Neuronal stem cell (in vitro differentiated cells): ENCODE results near the gene RSPH6A.

Source experiments
- DNase-seq: peaks from one replicate; pipeline ENCODE4 v3.0.0-alpha.2; 2013; ENCODE audit warnings: low spot score
- H2AFZ ChIP-seq: one replicate; pipeline ENCODE4 v1.6.1; 2013; ENCODE audit warnings: mild to moderate bottlenecking, low read length, inconsistent platforms
- H2AK5ac ChIP-seq: 2 replicates; pipeline ENCODE4 v1.6.1; 2013; ENCODE audit warnings: low read depth, mild to moderate bottlenecking, inconsistent platforms, low read length, moderate library complexity, mixed read lengths
- H2BK120ac ChIP-seq: 2 replicates; pipeline ENCODE4 v1.6.1; 2013; ENCODE audit warnings: low read depth, mild to moderate bottlenecking, inconsistent platforms, low read length, moderate library complexity, mixed read lengths
- H2BK12ac ChIP-seq: one replicate; pipeline ENCODE4 v1.6.1; 2013; ENCODE audit warnings: low read length, inconsistent platforms
- H2BK15ac ChIP-seq: 2 replicates; pipeline ENCODE4 v1.6.1; 2013; ENCODE audit warnings: mild to moderate bottlenecking, low read length, inconsistent platforms, mixed read lengths
- H2BK5ac ChIP-seq: one replicate; pipeline ENCODE4 v1.6.1; 2013; ENCODE audit warnings: inconsistent platforms, mild to moderate bottlenecking, low read length, moderate library complexity
- H3K14ac ChIP-seq: one replicate; pipeline ENCODE4 v1.6.1; 2013; ENCODE audit warnings: low read length, inconsistent platforms
- H3K18ac ChIP-seq: 2 replicates; pipeline ENCODE4 v1.6.1; 2013; ENCODE audit warnings: low read length, inconsistent platforms
- H3K23ac ChIP-seq: 2 replicates; pipeline ENCODE4 v1.6.1; 2013; ENCODE audit warnings: low read depth, mild to moderate bottlenecking, mixed read lengths, low read length, inconsistent platforms; ENCODE audit not compliant: poor library complexity
- H3K27ac ChIP-seq: replicated peaks from 3 replicates; pipeline ENCODE4 v1.5.1; 2013; ENCODE audit warnings: low read length, inconsistent platforms
- H3K27me3 ChIP-seq, 3 experiments: 2 replicates each; pipeline ENCODE4 v1.6.1; 2013; ENCODE audit warnings: low read length in 3 of 3, mild to moderate bottlenecking in 2 of 3, inconsistent platforms in 1 of 3, low read depth in 1 of 3, mixed read lengths in 1 of 3, moderate library complexity in 1 of 3; ENCODE audit not compliant: control insufficient read depth in 3 of 3, insufficient read depth in 3 of 3
- H3K36me3 ChIP-seq, 2 donors: replicated peaks in 1 of 2; 2 replicates each; pipeline ENCODE4 v1.6.1; 2013; ENCODE audit warnings: low read length in 2 of 2; ENCODE audit not compliant: control insufficient read depth in 2 of 2, insufficient read depth in 2 of 2
- H3K4ac ChIP-seq: 2 replicates; pipeline ENCODE4 v1.6.1; 2013; ENCODE audit warnings: inconsistent platforms, mild to moderate bottlenecking, low read length, moderate library complexity
- H3K4me1 ChIP-seq, 2 donors: 1 replicate in 1 of 2; 2 replicates in 1 of 2; pipeline ENCODE4 v1.6.1; 2013; ENCODE audit warnings: low read length in 2 of 2, low read depth in 1 of 2; ENCODE audit not compliant: control insufficient read depth in 2 of 2, insufficient read depth in 1 of 2
- H3K4me2 ChIP-seq: one replicate; pipeline ENCODE4 v1.6.1; 2013; ENCODE audit warnings: mild to moderate bottlenecking, low read length, inconsistent platforms; ENCODE audit not compliant: insufficient read depth, poor library complexity, severe bottlenecking
- H3K4me3 ChIP-seq, 2 donors: 2 replicates each; pipeline ENCODE4 v1.5.1; 2013; ENCODE audit warnings: low read length in 2 of 2, mild to moderate bottlenecking in 2 of 2, inconsistent platforms in 1 of 2, moderate library complexity in 1 of 2
- H3K79me1 ChIP-seq: one replicate; pipeline ENCODE4 v1.6.1; 2013; ENCODE audit warnings: low read depth, mild to moderate bottlenecking, inconsistent platforms, low read length, moderate library complexity
- H3K9ac ChIP-seq: one replicate; pipeline ENCODE4 v1.6.1; 2013; ENCODE audit warnings: mild to moderate bottlenecking, low read depth, low read length, inconsistent platforms; ENCODE audit not compliant: poor library complexity
- H3K9me3 ChIP-seq, 2 donors: replicated peaks in 1 of 2; 2 replicates each; pipeline versions ENCODE3 to v1.6.1; 2013; ENCODE audit warnings: low read length in 2 of 2, mild to moderate bottlenecking in 2 of 2, inconsistent platforms in 1 of 2, low read depth in 1 of 2, mixed read lengths in 1 of 2, moderate library complexity in 1 of 2; ENCODE audit not compliant: control insufficient read depth in 2 of 2, insufficient read depth in 1 of 2
- H4K8ac ChIP-seq: one replicate; pipeline ENCODE4 v1.6.1; 2013; ENCODE audit warnings: low read depth, mild to moderate bottlenecking, inconsistent platforms, low read length, moderate library complexity
- H4K91ac ChIP-seq: one replicate; pipeline ENCODE4 v1.6.1; 2013; ENCODE audit warnings: low read length, low read depth, mild to moderate bottlenecking, inconsistent platforms; ENCODE audit not compliant: poor library complexity
- WGBS, 2 donors: extraction: QIAGEN DNeasy Blood & Tissue Kit; methylation state at CpG; one replicate each; pipeline ENCODE4 v1.1.7; 2013; ENCODE audit warnings: missing lambda C conversion rate in 2 of 2, mixed read lengths in 1 of 2; ENCODE audit not compliant: insufficient read length in 2 of 2, insufficient replicate concordance in 1 of 2; ENCODE audit errors: extremely low coverage in 2 of 2; 5-methylcytosine and 5-hydroxymethylcytosine counted together

Gene RSPH6A

GRCh38 chr19:45771311-45771933 lies 43.7 kb downstream of the RSPH6A start:
- Histone ChIP-seq H2BK5ac (peak overlapping the region; percentile 82), H2BK12ac (no peak overlapping the region), H3K23ac (peak overlapping the region; percentile 80), H3K4me2 (peak overlapping the region; percentile 94), H3K18ac (peak overlapping the region; percentile 94), H4K91ac (peak overlapping the region; percentile 79), H3K4ac (peak overlapping the region; percentile 37), H3K14ac (no peak overlapping the region), H3K27me3 (no peaks in the 10 kb centered on the region), H4K8ac (no peak overlapping the region), H3K27ac (peak overlapping the region; percentile 74), H3K4me3 (peak overlapping the region in 1 of 2 donors; percentile 77), H3K9ac (peak overlapping the region; percentile 91), H3K4me1 (peaks cover 9 to 11% of the 10 kb centered on the region in 2 donors), H2BK15ac (peak overlapping the region; percentile 85), H2AK5ac (peak overlapping the region; percentile 96), H3K36me3 (peaks cover 15 to 42% of the 10 kb centered on the region in 2 donors), H3K9me3 (no peaks in the 10 kb centered on the region), H2AFZ (no peak overlapping the region), H2BK120ac (no peak overlapping the region), H3K79me1 (peaks cover 9% of the 10 kb centered on the region)
- DNase-seq: no peak
- no CpG with 5 or more reads among the region's 46 CpGs for WGBS, 2 donors

GRCh38 chr19:45770192-45771101 lies 44.7 kb downstream of the RSPH6A start:
- peak overlapping the region; percentile 48 to 86 for H3K4me3 ChIP-seq
- H3K4ac ChIP-seq: peak overlapping the region; percentile 37
- H3K27ac ChIP-seq: peak overlapping the region; percentile 98
- peak overlapping the region; percentile 97 for H2BK5ac ChIP-seq
- H2BK15ac ChIP-seq: peak overlapping the region; percentile 85
- H2BK120ac ChIP-seq: peak overlapping the region; percentile 91
- peak overlapping the region; percentile 96 for H2AK5ac ChIP-seq
- DNase-seq: peak; percentile 98
- peak overlapping the region; percentile 100 for H3K18ac ChIP-seq
- no peaks in the 10 kb centered on the region for H3K9me3 ChIP-seq
- peak overlapping the region; percentile 94 for H3K4me2 ChIP-seq
- no peak overlapping the region for H2BK12ac ChIP-seq
- H3K79me1 ChIP-seq: peaks cover 15% of the 10 kb centered on the region
- H4K8ac ChIP-seq: no peak overlapping the region
- H3K14ac ChIP-seq: peak overlapping the region; percentile 82
- peak overlapping the region; percentile 100 for H3K23ac ChIP-seq
- H3K9ac ChIP-seq: peak overlapping the region; percentile 91
- H2AFZ ChIP-seq: peak overlapping the region; percentile 91
- WGBS, 2 donors: no CpG with 5 or more reads among the region's 79 CpGs
- no peaks in the 10 kb centered on the region for H3K27me3 ChIP-seq
- H3K4me1 ChIP-seq: peaks cover 12% of the 10 kb centered on the region in 2 donors
- peaks cover 15 to 49% of the 10 kb centered on the region in 2 donors for H3K36me3 ChIP-seq
- H4K91ac ChIP-seq: no peak overlapping the region

GRCh38 chr19:45769821-45770191 lies 45.3 kb downstream of the RSPH6A start:
- Histone ChIP-seq H3K4me1 (peaks cover 18% of the 10 kb centered on the region in 2 donors), H2BK5ac (peak overlapping the region; percentile 97), H3K18ac (peak overlapping the region; percentile 98), H4K8ac (no peak overlapping the region), H3K36me3 (peaks cover 15 to 49% of the 10 kb centered on the region in 2 donors), H3K9me3 (no peaks in the 10 kb centered on the region), H2AFZ (peak overlapping the region; percentile 91), H3K4me3 (peak overlapping the region; percentile 48 to 86), H2BK12ac (no peak overlapping the region), H3K9ac (peak overlapping the region; percentile 89), H3K4me2 (peak overlapping the region; percentile 89), H3K14ac (no peak overlapping the region), H3K27ac (peak overlapping the region; percentile 98), H2BK120ac (peak overlapping the region; percentile 10), H3K27me3 (no peaks in the 10 kb centered on the region), H2AK5ac (peak overlapping the region; percentile 94), H2BK15ac (peak overlapping the region; percentile 40), H3K4ac (peak overlapping the region; percentile 19), H4K91ac (no peak overlapping the region), H3K79me1 (peaks cover 19% of the 10 kb centered on the region), H3K23ac (peak overlapping the region; percentile 100)
- no CpG with 5 or more reads among the region's 28 CpGs for WGBS, 2 donors
- no peak for DNase-seq
